DND-41 (cell line): Measurements from ENCODE around the gene ADIRF.

Experiments
- ATAC-seq: fragments of 200-7000 bp; cut with Tn5 transposase; 3 replicates; pipeline ENCODE4 v1.9.1; 2021; ENCODE audit warnings: low read depth; ENCODE audit not compliant: insufficient read depth
- DNase-seq: peaks from one replicate; pipeline ENCODE4 v3.0.0-alpha.2; 2020
- H2AFZ ChIP-seq: 2 replicates; pipeline ENCODE4 v1.6.0; 2012; ENCODE audit warnings: low read depth, low read length
- H3K27ac ChIP-seq: 2 replicates; pipeline ENCODE4 v1.5.1; 2012; ENCODE audit warnings: low read length, inconsistent platforms
- H3K27me3 ChIP-seq: fragments of 200-600 bp; sonication (generic); 2 replicates; pipeline ENCODE4 v1.6.0; 2012; ENCODE audit warnings: low read length, mild to moderate bottlenecking, inconsistent platforms; ENCODE audit not compliant: insufficient read depth, poor library complexity
- H3K36me3 ChIP-seq: 2 replicates; pipeline ENCODE4 v1.5.1; 2012; ENCODE audit warnings: low read length, inconsistent platforms; ENCODE audit not compliant: insufficient read depth
- H3K4me1 ChIP-seq: 2 replicates; pipeline ENCODE4 v1.5.1; 2012; ENCODE audit warnings: mild to moderate bottlenecking, low read length; ENCODE audit not compliant: insufficient read depth
- H3K4me2 ChIP-seq: 2 replicates; pipeline ENCODE4 v1.6.0; 2012; ENCODE audit warnings: mild to moderate bottlenecking, moderate library complexity, low read length, inconsistent platforms; ENCODE audit not compliant: insufficient read depth
- H3K4me3 ChIP-seq, 2 experiments: fragments of 200-600 bp in 1 of 2; shearing (Covaris generic) in 1 of 2; 2 replicates each; pipeline ENCODE4 v1.5.1; 2012 to 2016; ENCODE audit warnings: inconsistent platforms in 2 of 2, low read length in 2 of 2, mild to moderate bottlenecking in 2 of 2, low read depth in 1 of 2, moderate library complexity in 1 of 2
- H3K79me2 ChIP-seq: 2 replicates; pipeline ENCODE4 v1.6.0; 2012; ENCODE audit warnings: low read length, inconsistent platforms; ENCODE audit not compliant: insufficient read depth
- H3K9ac ChIP-seq: 2 replicates; pipeline ENCODE4 v1.6.0; 2012; ENCODE audit warnings: low read depth, mild to moderate bottlenecking, inconsistent platforms, low read length, moderate library complexity
- H3K9me3 ChIP-seq: 2 replicates; pipeline ENCODE4 v1.5.1; 2012; ENCODE audit warnings: low read length, moderate library complexity, mild to moderate bottlenecking, inconsistent platforms; ENCODE audit not compliant: insufficient read depth, severe bottlenecking
- H4K20me1 ChIP-seq: 2 replicates; pipeline ENCODE4 v1.6.0; 2012; ENCODE audit warnings: low read length; ENCODE audit not compliant: insufficient read depth
- CTCF ChIP-seq: IDR thresholded peaks from 2 replicates; pipeline ENCODE4 v1.5.1; 2012; ENCODE audit warnings: borderline replicate concordance, low read length, moderate library complexity, mild to moderate bottlenecking; ENCODE audit not compliant: poor library complexity, severe bottlenecking; ENCODE audit errors: extremely low read depth
- EZH2 ChIP-seq: IDR thresholded peaks from 3 replicates; pipeline ENCODE4 v1.6.1; 2012; ENCODE audit warnings: borderline replicate concordance, low read depth, mild to moderate bottlenecking, moderate library complexity, low read length, inconsistent platforms; ENCODE audit not compliant: severe bottlenecking

The ADIRF gene

GRCh38 chr10:86968271-86968993 lies at the start of gene ADIRF:
Gene ADIRF, plus strand, starts transcription at chr10:86968482. Its CDS starts 63 bp downstream, at chr10:86968545.
- H3K79me2 ChIP-seq, result no peaks in the 10 kb centered on the region
- no peak within 1 kb of the TSS for H2AFZ ChIP-seq
- no peaks in the 10 kb centered on the region for H3K36me3 ChIP-seq
- H3K4me3 ChIP-seq, result no peak within 1 kb of the TSS
- ATAC-seq, result no peak
- no peak for TF ChIP-seq CTCF
- TF ChIP-seq EZH2, result no peak
- no peaks in the 10 kb centered on the region for H3K9me3 ChIP-seq
- no peaks in the 10 kb centered on the region for H3K27me3 ChIP-seq
- no peak for DNase-seq
- no peak within 1 kb of the TSS for H3K9ac ChIP-seq
- no peak within 1 kb of the TSS for H3K4me2 ChIP-seq
- no peaks in the 10 kb centered on the region for H4K20me1 ChIP-seq
- no peak within 1 kb of the TSS for H3K27ac ChIP-seq
- H3K4me1 ChIP-seq, result no peaks in the 10 kb centered on the region

GRCh38 chr10:86922553-86922961 lies 45.7 kb upstream of the ADIRF start:
- no peak overlapping the region for H3K9ac ChIP-seq

GRCh38 chr10:86929468-86930380 lies 38.6 kb upstream of the ADIRF start:
- H3K4me2 ChIP-seq, result no peak overlapping the region
- H3K79me2 ChIP-seq, result no peaks in the 10 kb centered on the region
- DNase-seq, result no peak
- H3K4me1 ChIP-seq, result no peaks in the 10 kb centered on the region
- no peak overlapping the region for H3K9ac ChIP-seq
- no peak overlapping the region for H3K27ac ChIP-seq
- no peaks in the 10 kb centered on the region for H4K20me1 ChIP-seq
- no peaks in the 10 kb centered on the region for H3K27me3 ChIP-seq
- TF ChIP-seq EZH2 (no peak), CTCF (no peak)
- no peak for ATAC-seq
- no peaks in the 10 kb centered on the region for H3K36me3 ChIP-seq
- no peak overlapping the region for H3K4me3 ChIP-seq
- H3K9me3 ChIP-seq, result no peaks in the 10 kb centered on the region
- H2AFZ ChIP-seq, result no peak overlapping the region

More at GRCh38 chr10:86922553-86922961, 45.7 kb upstream of the ADIRF start:
- no peak overlapping the region for H2AFZ ChIP-seq
- DNase-seq (no peak), ATAC-seq (no peak)
- H4K20me1 ChIP-seq, result no peaks in the 10 kb centered on the region; the same call in 1 of the 2 replicates
- H3K4me2 ChIP-seq, result no peak overlapping the region
- H3K9me3 ChIP-seq, result no peaks in the 10 kb centered on the region
- H3K36me3 ChIP-seq, result peaks cover 32% of the 10 kb centered on the region
- no peaks in the 10 kb centered on the region for H3K79me2 ChIP-seq
- no peaks in the 10 kb centered on the region for H3K4me1 ChIP-seq
- TF ChIP-seq EZH2 (no peak), CTCF (no peak)
- H3K27me3 ChIP-seq, result no peaks in the 10 kb centered on the region
- no peak overlapping the region for H3K4me3 ChIP-seq
- no peak overlapping the region for H3K27ac ChIP-seq
